OCI-LY1 (cell line): ENCODE results near the gene MACROD2.

Experiments
- EZH2 ChIP-seq: fragments of 200-600 bp; sonication (generic), shearing (Covaris generic); IDR thresholded peaks from 2 replicates; pipeline ENCODE4 v1.8.0; 2017; ENCODE audit warnings: borderline replicate concordance, mixed run types, mild to moderate bottlenecking, antibody characterized with exemption, low read length, moderate library complexity, mixed read lengths
- TF ChIP-seq, protein P1 (sequence below): fragments of 200-600 bp; sonication (generic), shearing (Covaris generic); IDR thresholded peaks from 2 replicates; pipeline ENCODE4 v1.5.1; 2017; ENCODE audit warnings: mild to moderate bottlenecking, antibody characterized with exemption, low read length, moderate library complexity, mixed read lengths

DNA sequence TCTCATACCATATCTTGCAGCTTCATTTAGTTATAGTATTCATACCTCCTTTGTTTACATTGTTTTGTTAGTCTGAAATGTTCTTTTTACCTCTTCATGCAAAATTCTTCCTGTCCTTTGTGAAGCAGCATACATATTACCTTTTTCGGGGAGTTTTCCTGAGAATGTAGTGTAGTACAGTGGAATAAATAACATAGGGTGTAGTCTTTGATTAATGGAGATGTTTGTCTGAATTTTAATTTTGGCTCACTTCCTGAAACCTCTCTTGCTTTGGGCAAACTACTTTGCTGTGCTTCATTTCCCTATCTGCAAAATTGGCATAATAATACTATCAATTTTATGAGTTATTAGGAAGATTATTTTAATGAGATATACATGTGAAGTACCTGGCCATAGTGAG, 5.6 kb downstream of the MACROD2 start:
- TF ChIP-seq, protein P1, sequence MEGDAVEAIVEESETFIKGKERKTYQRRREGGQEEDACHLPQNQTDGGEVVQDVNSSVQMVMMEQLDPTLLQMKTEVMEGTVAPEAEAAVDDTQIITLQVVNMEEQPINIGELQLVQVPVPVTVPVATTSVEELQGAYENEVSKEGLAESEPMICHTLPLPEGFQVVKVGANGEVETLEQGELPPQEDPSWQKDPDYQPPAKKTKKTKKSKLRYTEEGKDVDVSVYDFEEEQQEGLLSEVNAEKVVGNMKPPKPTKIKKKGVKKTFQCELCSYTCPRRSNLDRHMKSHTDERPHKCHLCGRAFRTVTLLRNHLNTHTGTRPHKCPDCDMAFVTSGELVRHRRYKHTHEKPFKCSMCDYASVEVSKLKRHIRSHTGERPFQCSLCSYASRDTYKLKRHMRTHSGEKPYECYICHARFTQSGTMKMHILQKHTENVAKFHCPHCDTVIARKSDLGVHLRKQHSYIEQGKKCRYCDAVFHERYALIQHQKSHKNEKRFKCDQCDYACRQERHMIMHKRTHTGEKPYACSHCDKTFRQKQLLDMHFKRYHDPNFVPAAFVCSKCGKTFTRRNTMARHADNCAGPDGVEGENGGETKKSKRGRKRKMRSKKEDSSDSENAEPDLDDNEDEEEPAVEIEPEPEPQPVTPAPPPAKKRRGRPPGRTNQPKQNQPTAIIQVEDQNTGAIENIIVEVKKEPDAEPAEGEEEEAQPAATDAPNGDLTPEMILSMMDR: no peak
- TF ChIP-seq EZH2: no peak
